H1 (cell line): ENCODE results near the gene C19orf85. TPM values are rescaled to one million over a fixed set of nuclear protein-coding genes. Genes with fewer than 3 reads are reported as not detected.

Experiments
- BRCA1 ChIP-seq: IDR thresholded peaks from 2 replicates; pipeline ENCODE4 v1.6.1; 2012; ENCODE audit warnings: low read depth, low read length, improper control_type of control experiment
- CHD7 ChIP-seq: fragments of 300-600 bp; sonication (generic); IDR thresholded peaks from 2 replicates; pipeline ENCODE4 v1.7.1; 2012; ENCODE audit warnings: low read length, moderate library complexity, mild to moderate bottlenecking, inconsistent platforms; ENCODE audit not compliant: insufficient replicate concordance
- CTCF ChIP-seq, 3 experiments: IDR thresholded peaks; 1 replicate in 2 of 3; 2 replicates in 1 of 3; pipeline versions ENCODE4 v1.5.1 to v1.6.1; 2011; ENCODE audit warnings: low read length in 3 of 3, mild to moderate bottlenecking in 3 of 3, inconsistent platforms in 2 of 3, low read depth in 1 of 3, moderate library complexity in 1 of 3; ENCODE audit not compliant: insufficient read depth in 1 of 3; ENCODE audit errors: control extremely low read depth in 1 of 3
- NRF1 ChIP-seq: IDR thresholded peaks from 2 replicates; pipeline ENCODE4 v1.6.1; 2011; ENCODE audit warnings: mild to moderate bottlenecking, low read depth, low read length, improper control_type of control experiment
- SP1 ChIP-seq: IDR thresholded peaks from 2 replicates; pipeline ENCODE4 v1.6.1; 2011; ENCODE audit warnings: low read depth, low read length
- SUZ12 ChIP-seq: fragments of 200-600 bp; sonication (generic); IDR thresholded peaks from 2 replicates; pipeline ENCODE4 v1.6.1; 2012; ENCODE audit warnings: mild to moderate bottlenecking, inconsistent platforms, low read length, moderate library complexity, mixed read lengths
- TEAD4 ChIP-seq: IDR thresholded peaks from 2 replicates; pipeline ENCODE4 v1.6.1; 2012; ENCODE audit warnings: low read depth, low read length, inconsistent platforms, mixed read lengths
- polyA plus RNA-seq, 7 experiments: library from polyadenylated mRNA; depleted of rRNA in 3 of 7; stranded (reverse) in 5 of 7; unstranded in 2 of 7; fragments of >200 nt in 5 of 7; fragments of 200-250 nt in 2 of 7; gene quantifications; 1 replicate in 5 of 7; 2 replicates in 1 of 7; 4 replicates in 1 of 7; pipeline versions ENCODE4 v1.2.1 to v1.2.3, GENCODE V29; 2011 to 2013; ENCODE audit warnings: missing spikeins in 2 of 7, mixed read lengths in 2 of 7
- total RNA-seq: library from RNA; stranded (reverse); fragmentation: NEBNext Ultra II Directional; extraction: Animal tissue kit (Norgen Biotek cat#: 25700); gene quantifications from 2 replicates; pipeline ENCODE4 v1.2.1, GENCODE V29; 2021

C19orf85 gene
- total and polyA plus RNA-seq, 2 of the 8 experiments (the other 6 are each of a cell fraction or from before 2014, with no cell fraction given), result 2.2 to 3.2 TPM

- TF ChIP-seq TEAD4, result no peak
- TF ChIP-seq NRF1, result no peak
- no peak for TF ChIP-seq CTCF (IDR thresholded peaks at IDR 0.05; ENCODE audit: control extremely low read depth in 1 of 3, insufficient read depth in 1 of 3, low read depth in 1 of 3, low read length in 3 of 3)
- TF ChIP-seq BRCA1, result no peak
- TF ChIP-seq SUZ12, result no peak
- no peak for TF ChIP-seq CHD7
- no peak for TF ChIP-seq SP1
These were observed 26.2 kb upstream of the C19orf85 start (continued) for GRCh38 chr19:55490478-55491432.
